RWPE2 (cell line): ENCODE results near the gene CDON.

Experiments
- ATAC-seq: fragments of 200-7000 bp; cut with Tn5 transposase; 3 replicates; pipeline ENCODE4 v1.9.1; 2021; ENCODE audit warnings: low read depth
- DNase-seq: peaks from one replicate; pipeline ENCODE4 v3.0.0-alpha.2; 2020; ENCODE audit warnings: low spot score
- H3K27ac ChIP-seq: fragments of 450-650 bp; 2 replicates; pipeline ENCODE4 v1.5.1; 2017; ENCODE audit warnings: mild to moderate bottlenecking; ENCODE audit not compliant: poor library complexity, severe bottlenecking
- H3K27me3 ChIP-seq: fragments of 250-450 bp; sonication (Bioruptor Pico); 2 replicates; pipeline ENCODE4 v1.5.1; 2021; ENCODE audit warnings: mild to moderate bottlenecking, moderate library complexity; ENCODE audit not compliant: insufficient read depth, poor library complexity, severe bottlenecking
- H3K36me3 ChIP-seq: fragments of 250-450 bp; sonication (Bioruptor Pico); 2 replicates; pipeline ENCODE4 v1.5.1; 2020; ENCODE audit warnings: low read depth, mild to moderate bottlenecking, moderate library complexity
- H3K4me1 ChIP-seq: fragments of 250-450 bp; sonication (Bioruptor Pico); 2 replicates; pipeline ENCODE4 v1.5.1; 2021; ENCODE audit warnings: mild to moderate bottlenecking, moderate library complexity; ENCODE audit not compliant: insufficient read depth, poor library complexity, severe bottlenecking
- H3K4me3 ChIP-seq: fragments of 250-450 bp; sonication (Bioruptor Pico); 2 replicates; pipeline ENCODE4 v1.5.1; 2021; ENCODE audit warnings: mild to moderate bottlenecking, moderate library complexity; ENCODE audit not compliant: severe bottlenecking
- H3K9me3 ChIP-seq: fragments of 250-450 bp; sonication (Bioruptor Pico); 2 replicates; pipeline ENCODE4 v1.5.1; 2021; ENCODE audit warnings: mild to moderate bottlenecking, moderate library complexity; ENCODE audit not compliant: severe bottlenecking
- CTCF ChIP-seq: fragments of 450-650 bp; IDR thresholded peaks from one replicate; pipeline ENCODE4 v1.5.1; 2017; ENCODE audit warnings: mild to moderate bottlenecking, moderate library complexity; ENCODE audit not compliant: poor library complexity, severe bottlenecking

Gene CDON

GRCh38 chr11:125977333-125977732 lies 85.3 kb downstream of the CDON start:
- ATAC-seq (no peak), DNase-seq (no peak)
- no peak for TF ChIP-seq CTCF
- H3K27me3 ChIP-seq = no peaks in the 10 kb centered on the region
- peaks cover 10% of the 10 kb centered on the region for H3K4me1 ChIP-seq
- H3K4me3 ChIP-seq = no peak overlapping the region
- no peaks in the 10 kb centered on the region for H3K36me3 ChIP-seq
- H3K27ac ChIP-seq = no peak overlapping the region
- H3K9me3 ChIP-seq = no peaks in the 10 kb centered on the region

- ATAC-seq (0 out of 3 replicates have a peak, but pooled peaks have one; percentile 52), DNase-seq (no peak)
- H3K27me3 ChIP-seq = no peaks in the 10 kb centered on the region
- H3K36me3 ChIP-seq = no peaks in the 10 kb centered on the region
- H3K27ac ChIP-seq = no peak overlapping the region
- no peak for TF ChIP-seq CTCF
- H3K4me3 ChIP-seq = no peak overlapping the region
- H3K9me3 ChIP-seq = no peaks in the 10 kb centered on the region
- peaks cover 10% of the 10 kb centered on the region for H3K4me1 ChIP-seq
Measured at GRCh38 chr11:125976156-125976555, 86.5 kb downstream of the CDON start.

GRCh38 chr11:125975634-125976033 lies 87.0 kb downstream of the CDON start:
- ATAC-seq (no peak), DNase-seq (no peak)
- no peak overlapping the region for H3K4me3 ChIP-seq
- H3K4me1 ChIP-seq = peaks cover 10% of the 10 kb centered on the region
- H3K27ac ChIP-seq = no peak overlapping the region
- TF ChIP-seq CTCF = no peak
- H3K27me3 ChIP-seq = no peaks in the 10 kb centered on the region
- no peaks in the 10 kb centered on the region for H3K36me3 ChIP-seq
- H3K9me3 ChIP-seq = no peaks in the 10 kb centered on the region

GRCh38 chr11:125974284-125974683 lies 88.4 kb downstream of the CDON start:
- DNase-seq (no peak), ATAC-seq (no peak)
- Histone ChIP-seq H3K4me3 (no peak overlapping the region), H3K4me1 (peaks cover 10% of the 10 kb centered on the region), H3K9me3 (no peaks in the 10 kb centered on the region), H3K27me3 (no peaks in the 10 kb centered on the region), H3K27ac (no peak overlapping the region), H3K36me3 (no peaks in the 10 kb centered on the region)
- no peak for TF ChIP-seq CTCF

- no peaks in the 10 kb centered on the region for H3K27me3 ChIP-seq
- H3K9me3 ChIP-seq = no peaks in the 10 kb centered on the region
- H3K4me1 ChIP-seq = peaks cover 16% of the 10 kb centered on the region
- no peaks in the 10 kb centered on the region for H3K36me3 ChIP-seq
- H3K4me3 ChIP-seq = no peak overlapping the region
- DNase-seq (no peak), ATAC-seq (no peak)
- no peak for TF ChIP-seq CTCF
- no peak overlapping the region for H3K27ac ChIP-seq
Measured at GRCh38 chr11:125971618-125972017, 91.0 kb downstream of the CDON start.
